Stimulated activated CD4-positive, alpha-beta T cell treated with anti-CD3 and anti-CD28 coated beads, Interleukin-12 subunit alpha, Interleukin-12 subunit beta, amount 100 ng/mL, for 24 hours (primary cell): ENCODE results near the gene PACC1.

Experiments
- DNase-seq, 2 experiments: peaks; one replicate each; pipeline ENCODE4 v3.0.0-alpha.2; 2020; ENCODE audit warnings: low read depth in 2 of 2

The PACC1 gene

DNA sequence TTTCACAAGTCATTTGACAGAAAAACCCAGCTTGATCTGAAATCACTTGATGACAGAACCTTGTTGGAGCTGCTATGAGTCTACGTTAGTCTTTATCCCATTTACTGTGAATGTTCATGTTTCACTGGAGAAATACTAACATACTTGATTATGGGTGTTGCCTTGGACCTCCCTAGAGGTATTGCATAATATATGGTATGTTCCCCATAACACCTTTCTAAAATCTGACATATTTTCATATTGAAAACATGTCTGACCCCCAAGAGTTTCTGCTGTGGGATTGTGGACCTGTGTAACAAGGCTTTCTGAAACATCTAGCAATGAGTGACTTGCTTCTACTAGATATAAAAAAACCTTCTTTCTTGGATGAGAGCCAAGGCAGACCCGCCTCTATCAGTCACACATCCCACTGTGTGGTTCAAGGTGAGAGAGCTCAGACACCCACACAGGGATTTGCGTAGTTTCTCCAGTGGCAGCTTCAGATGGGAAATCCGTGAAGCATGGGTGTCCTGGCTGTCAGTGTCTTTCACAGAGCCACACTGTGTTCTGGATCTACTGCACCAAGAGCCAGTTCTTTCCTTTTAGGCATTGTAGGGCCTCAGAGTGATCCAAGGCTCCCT, 22.6 kb upstream of the PACC1 start:
- DNase-seq, result no peak

DNA sequence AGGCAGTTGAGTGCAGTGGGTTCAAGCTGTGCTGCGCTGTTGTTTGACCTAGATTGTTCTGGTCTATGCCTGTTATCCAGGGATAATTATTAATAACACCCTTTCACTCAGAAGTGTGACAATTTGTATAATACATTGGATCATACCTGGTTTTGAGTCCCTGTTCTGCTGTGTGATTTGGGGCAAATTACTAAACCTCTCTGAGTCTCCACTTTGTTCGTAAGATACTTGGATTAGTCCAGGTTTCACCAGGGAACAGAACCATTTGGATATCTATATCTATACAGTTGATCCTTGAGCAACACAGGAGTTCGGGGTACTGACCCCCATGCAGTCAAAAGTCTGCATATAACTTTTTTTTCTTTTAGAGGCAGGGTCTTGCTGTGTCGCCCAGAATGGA, 20.3 kb upstream of the PACC1 start:
- DNase-seq, result no peak

DNA sequence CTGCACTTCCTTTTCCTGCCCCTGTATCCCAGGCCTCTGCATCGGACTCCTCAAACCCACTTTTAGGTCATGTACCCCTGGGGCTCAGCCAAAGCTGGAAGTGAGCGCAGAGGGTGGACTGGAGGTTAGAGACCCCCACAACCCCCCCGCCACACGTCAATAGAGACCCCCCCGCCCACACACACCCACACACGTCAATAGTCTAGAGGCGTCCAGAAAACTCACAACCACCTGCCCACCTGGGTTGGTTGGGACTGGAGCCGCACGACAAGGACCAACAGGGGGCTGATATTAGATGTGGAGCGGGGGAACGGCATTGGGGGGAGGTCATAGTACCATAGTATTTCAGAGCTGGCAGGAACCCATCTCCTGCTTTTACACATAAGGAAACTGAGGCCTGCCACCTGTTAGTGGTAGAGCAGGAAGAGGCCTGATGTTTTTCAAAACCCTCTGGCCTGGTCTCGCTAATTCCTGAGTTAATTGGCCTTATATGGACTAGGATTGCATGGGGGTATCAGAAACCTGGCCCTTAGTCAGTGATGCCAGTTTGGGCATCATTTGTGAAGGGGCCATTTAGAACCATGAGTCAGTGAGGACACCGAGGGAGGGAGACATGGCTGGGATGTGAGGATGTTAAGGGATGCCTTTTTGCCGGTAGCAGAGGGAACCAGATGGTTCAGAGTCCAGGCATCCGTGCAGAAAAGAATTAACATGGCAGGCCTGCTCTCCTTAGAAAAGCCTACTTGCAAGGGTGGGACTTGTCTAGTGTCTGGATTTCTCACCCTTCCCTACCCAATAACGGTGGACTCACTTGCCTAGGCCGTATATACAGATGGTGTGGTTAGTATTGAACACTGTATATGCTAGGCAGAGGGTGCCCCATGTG, 19.1 kb upstream of the PACC1 start:
- no peak for DNase-seq

DNA sequence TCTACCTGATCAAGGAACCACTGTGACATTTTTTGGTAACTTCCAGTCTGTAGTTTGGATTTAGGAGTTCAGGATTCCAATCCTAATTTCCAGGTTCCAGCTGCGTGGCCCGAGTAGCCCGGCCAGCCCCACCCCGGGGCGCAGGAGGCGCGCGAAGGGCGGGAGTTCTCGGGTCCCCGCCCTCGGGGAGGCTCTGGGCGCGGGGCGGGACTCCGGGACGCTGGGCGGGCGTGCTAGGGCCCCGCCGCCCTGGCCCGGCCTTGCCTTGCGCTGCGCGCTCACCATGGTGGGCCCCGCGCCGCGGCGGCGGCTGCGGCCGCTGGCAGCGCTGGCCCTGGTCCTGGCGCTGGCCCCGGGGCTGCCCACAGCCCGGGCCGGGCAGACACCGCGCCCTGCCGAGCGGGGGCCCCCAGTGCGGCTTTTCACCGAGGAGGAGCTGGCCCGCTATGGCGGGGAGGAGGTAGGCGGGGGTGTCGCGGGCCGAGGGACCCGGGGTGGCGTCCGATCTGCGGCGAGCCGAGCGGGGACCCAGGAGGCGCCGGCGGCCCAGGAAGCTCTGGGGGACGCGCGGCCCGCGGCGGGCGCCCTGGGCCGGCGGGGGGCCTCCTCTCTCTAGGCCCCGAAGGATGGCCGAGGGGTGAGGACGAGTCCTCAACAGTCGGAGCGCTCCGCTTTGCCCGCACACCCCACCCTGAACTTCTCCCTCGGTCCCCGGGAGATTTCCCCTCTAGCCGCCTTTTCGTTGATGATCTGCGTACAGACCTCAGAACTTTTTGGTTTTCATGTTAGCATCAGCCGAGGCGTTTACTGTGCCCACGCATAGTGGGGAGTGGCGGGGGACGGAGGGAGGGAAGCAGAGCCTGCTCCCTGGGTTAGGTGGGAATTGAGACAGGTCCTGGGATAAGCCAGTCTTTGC, 18.2 kb upstream of the PACC1 start, which contains the start of gene NENF:
Gene NENF, plus strand, starts transcription at position 260 of the 916 bp plus-strand sequence. Its CDS starts 24 bp downstream, at position 284.
- peak; percentile 57 to 73 for DNase-seq

DNA sequence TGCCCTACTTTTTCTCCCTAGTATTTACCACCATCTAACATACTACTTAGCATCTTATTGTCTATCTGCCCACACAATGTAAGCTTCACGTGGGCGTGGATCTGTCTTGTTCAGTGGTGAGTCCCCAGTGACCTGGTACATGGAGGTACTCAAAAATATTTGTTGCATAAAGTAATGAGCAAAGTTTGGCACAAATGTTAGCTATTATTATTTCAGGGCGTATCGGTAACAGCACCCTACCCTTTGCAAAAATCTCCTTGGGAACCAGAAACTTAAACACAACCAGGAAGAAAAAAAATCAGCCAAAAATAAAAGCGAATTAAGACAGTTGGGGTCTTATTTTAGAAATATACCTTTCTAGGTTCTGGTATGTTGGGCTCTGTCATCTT, 17.6 kb upstream of the PACC1 start:
- no peak for DNase-seq

DNA sequence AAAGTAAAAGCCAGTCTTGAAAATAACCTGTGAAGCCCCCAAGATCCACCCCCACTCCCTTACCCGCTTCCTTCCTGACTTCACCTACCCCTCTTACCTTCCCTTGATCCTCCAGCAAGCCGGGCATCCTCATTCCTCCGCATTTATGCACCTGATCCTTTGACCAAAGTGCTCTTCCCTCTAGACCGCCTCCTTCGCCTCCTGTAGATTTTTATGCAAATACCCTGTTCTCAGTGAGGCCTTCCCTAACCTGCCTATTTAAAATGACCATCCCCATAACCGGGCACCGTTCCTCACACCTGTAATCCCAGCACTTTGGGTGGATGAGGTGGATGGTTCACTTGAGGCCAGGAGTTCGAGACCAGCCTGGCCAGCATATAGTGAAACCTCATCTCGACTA, 17.0 kb upstream of the PACC1 start:
- no peak for DNase-seq

DNA sequence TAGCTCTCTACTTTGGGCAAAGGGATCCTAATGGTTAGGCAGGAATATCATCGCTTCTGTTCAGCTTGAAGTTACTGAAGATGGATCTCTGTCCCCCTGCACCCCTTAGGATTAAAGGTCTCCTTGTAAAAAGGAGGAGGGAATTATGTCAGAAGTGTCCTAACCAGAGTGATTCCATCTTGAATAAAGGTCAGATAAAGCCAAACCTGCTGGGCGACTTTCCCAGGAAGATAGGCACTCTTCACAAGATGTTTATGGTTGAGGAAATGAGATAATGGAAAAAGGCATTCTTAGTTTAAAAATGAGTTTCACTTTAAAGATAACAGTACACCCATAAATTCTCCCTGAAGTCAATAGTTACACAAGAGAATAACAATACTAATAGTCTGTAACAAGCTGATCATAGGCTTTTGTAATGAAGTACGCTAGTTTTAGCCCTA, 16.3 kb upstream of the PACC1 start:
- DNase-seq, result no peak

DNA sequence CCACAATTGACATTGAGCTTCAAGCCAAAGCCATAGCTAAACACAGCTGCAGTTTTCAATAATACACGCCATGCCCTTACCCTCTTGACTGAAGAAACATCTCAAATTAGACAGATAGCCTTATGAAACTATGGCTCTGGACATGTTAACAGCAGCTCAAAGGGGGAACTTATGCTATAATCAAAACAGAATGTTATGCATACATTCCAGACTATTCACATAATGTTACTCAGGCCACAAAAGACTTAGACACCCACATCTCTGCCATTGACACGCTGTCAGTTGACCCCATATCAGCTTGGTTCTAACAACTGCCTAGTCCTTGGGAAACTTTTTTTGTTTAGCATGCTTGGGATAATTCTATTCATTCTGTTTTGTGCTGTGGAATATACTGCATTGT, 15.7 kb upstream of the PACC1 start:
- no peak for DNase-seq

DNA sequence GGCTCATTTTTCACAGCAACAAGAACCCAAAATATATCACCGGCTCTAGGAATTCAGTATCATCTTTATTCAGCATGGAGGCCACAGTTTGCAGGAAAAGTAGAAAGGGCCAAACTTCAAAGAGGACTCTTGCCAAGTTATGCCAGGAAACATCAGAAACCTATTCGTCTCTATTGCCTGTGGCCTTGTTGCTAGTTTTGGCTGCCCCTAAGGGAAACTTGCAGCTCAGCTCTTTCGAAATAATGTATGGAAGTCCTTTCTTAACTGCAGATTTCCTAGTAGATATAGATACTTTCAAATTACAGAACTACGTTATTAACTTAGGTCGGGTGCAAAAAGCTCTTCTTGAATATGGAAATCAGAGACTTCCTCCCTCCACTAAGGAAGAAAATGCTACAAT, 13.8 kb upstream of the PACC1 start:
- DNase-seq, result no peak

DNA sequence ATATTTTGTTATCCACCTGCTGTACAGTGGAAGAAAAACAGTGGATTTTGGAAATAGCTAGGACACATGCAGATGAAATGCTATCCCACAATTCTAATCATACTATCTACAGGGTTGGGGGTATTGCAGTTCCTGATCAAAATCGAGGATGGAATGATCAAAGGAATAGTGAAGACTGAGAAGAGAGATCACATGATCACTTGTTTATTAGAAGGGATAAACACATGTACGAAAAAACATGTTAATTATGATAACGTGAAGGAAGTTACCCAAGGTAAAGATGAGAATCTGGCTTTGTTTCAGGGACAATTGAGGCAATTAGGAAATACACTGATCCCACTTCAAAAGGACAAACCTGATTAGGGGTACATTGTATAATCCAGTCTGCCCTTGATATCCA, 9.2 kb upstream of the PACC1 start:
- DNase-seq, result no peak

DNA sequence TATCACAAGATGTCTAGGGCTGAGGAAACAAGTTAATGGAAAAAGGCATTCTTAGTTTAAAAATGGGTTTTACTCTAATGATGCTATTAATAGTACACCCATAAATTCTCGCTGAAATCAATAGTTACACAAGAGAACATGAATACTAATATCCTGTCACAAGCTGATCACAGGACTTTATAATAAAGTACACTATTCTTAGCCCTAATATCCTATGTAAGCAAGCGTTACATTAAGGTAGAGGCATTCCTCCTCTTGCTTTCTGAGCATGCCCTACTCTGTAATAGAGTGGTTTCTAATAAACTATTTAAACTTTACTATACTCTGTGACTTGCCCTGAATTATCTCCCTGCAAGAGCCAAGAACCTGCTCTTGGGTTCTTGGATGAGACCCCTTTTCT, 6.5 kb upstream of the PACC1 start:
- no peak for DNase-seq

DNA sequence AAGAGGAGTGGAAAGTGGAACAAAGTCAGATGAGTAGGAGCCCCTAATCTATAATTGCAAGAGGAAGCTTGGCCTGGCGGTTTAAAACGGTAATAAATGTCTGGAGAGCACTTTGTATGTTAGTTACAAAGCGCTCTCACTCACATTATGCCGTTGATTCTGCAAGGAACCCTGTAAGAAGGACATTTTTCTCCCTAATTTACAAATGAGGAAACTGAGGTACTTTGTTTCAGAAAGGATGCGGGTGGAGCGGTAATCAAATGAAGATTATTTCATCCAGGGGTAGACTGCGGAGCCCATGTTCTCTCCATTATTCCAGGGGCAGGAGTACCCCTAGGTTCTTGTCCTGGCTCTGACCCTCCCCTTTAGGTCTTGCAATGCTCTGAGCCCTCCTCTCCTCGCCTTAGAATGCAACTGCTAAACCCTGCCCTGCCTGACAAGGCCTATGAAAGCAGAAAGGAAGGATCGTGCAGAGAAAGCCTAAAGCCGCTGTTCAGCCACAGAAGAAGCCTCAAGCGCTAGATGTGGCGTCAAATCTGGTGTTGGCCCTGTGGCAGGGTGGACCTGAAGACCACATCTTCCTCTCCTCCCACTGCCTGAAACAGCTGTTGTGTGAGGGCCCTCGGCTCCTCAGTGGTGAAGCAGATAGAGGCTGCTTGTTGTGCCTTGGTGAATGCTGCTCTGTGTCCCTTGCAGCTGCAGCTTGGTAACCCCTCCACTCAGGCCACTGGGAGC, 588 bp upstream of the PACC1 start:
- no peak for DNase-seq

DNA sequence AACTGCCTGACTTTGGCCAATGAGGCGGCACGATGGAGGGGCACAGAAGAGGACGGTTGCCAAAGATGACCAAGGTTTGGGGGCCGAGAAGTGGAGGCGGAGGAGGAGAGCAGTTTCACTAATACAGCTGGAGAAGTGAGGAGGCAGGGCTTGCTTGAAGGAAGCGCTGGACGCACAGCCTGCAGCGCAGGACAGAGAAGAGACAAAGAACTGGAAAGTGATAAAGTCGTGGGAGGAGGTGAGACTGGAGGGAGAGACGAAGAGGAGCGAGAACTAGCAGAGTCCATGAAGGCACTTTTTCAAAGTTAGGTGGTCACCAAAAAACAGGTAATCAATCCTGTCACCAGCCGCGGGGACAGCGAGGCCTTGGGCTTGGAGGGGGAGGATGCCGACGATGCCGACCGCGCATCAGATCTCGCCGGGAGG, 771 bp downstream of the PACC1 start:
- no peak for DNase-seq

DNA sequence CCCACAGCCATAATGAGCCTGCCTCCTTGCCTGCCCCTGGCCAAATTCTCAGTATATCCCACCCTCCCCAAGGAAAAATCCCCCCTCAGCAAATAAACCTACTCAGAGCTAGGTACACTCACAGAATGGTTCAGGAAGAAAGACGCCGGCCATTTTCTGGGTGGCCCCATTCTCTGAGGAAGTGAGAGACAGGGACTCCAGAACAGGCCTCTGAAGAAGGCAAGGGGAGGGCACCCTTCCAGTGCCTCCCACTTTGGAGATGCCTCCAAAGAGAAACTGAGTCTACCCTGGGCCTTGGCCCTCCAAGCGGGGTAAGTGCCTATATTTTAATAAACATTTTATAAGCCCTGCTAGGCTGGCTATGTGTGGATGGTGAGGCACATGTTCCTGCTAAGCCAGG, 2.3 kb downstream of the PACC1 start:
- DNase-seq, result no peak

DNA sequence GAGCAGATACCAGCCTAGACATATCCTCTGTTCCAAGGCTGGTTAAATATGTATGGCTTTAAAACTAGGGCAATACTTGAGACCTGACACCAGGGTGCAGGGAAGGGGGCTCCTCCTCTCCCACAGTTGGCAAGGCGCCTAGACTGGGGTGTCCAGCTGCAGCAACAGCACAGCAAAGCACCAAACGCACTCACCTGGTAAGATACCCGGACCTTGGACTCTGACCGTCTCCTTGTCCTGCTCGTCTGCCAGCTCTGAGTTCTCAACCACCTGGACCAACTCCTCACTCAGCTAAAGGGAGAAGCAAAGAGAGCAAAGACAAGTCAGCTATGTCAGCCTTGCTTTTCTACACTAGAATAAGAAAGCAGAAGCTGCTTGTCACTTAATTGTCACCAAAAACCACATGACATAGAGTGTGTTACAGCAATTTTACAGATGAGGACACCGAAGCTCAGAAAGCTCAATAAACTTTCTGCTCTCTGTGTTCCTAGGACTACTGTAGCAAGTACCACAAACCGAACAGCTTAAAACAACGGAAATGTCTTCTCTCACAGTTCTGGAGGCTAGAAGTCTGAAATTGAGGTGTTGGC, 4.4 kb downstream of the PACC1 start:
- DNase-seq, result no peak

DNA sequence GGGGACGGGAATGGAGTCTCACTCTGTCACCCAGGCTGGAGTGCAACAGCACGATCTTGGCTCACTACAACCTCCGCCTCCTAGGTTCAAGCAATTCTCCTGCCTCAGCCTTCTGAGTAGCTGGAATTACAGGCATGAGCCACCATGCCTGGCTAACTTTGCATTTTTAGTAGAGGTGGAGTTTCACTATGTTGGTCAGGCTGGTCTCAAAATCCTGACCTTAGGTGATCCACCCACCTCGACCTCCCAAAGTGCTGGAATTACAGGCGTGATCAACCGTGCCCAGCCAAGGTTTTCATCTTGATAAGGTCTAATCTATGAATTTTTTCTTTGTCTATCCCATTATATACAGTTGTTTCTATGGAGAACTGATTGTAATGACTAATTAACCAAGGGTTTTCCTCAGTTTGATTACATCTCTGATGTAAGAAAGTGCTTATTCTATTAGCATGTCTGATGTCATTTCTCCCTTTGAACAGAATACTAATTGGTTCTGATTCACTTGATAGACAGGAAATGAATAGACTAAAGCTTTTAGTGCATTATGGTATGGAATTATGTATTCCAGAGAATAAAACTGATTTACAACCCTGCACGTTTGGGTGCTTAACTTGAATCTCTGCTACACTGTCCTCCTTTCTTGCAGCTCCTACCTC, 11.9 kb downstream of the PACC1 start:
- no peak for DNase-seq

DNA sequence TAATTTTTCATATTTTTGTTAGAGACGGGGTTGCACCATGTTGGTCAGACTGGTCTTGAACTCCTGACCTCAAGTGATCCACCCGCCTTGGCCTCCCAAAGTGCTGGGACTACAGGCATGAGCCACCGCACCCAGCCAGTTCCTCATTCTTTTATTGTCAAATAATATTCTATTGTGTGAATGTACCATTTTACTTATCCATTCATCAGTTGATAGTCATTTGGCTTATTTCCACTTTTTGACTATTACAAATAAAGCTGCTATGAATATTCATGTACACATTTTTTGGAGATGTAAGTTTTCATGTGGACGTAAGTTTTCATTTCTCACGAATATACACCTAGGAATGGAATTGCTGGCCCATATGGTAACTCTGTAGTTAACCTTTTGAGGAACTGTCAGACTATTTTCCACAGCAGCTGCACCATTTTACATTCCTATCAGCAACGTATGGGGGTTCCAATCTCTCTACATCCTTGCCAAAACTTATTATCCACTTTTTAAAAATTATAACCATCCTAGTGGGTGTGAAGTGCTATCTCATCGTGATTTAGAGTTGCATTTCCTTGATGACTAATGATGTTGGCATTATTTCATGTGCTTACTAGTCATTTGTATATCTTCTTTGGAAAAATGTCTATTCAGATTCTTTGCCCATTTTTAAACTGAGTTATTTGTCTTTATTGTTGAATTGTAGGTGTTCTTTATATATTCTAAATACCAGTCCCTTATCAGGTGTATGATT, 12.7 kb downstream of the PACC1 start:
- DNase-seq, result no peak

DNA sequence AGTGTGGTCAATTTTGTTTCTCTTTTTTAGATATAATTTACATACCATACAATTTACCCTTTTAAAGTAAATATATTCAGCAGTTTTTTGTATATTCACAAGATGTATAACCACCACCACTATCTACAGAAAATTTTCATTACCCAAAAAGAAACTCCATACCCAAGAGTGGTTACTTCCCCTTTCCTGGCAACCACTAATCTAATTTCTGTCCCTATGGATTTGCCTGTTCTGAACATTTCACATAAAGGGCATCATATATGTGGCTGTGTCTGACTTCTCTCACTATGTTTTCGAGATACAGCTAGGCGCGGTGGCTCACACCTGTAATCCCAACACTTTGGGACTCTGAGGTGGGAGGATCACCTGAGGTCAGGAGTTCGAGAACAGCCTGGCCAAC, 13.6 kb downstream of the PACC1 start:
- no peak for DNase-seq

DNA sequence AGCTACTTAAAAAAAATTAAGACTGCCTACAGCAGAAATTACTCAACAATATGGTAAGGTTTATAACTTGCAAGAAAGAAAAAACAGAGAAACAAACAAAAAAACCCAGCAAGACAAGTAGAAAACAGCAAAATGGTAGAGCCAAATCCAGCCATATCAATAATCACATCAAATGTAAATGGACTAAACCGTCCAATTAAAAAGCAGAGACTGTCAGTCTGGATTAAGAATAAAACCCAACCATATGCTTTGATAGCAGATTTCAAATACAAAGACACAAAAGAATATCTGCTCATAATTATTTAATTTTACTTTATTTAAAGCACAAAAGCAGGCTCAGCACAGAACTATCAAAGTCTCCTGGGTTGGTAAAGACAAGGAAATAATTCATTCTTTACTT, 17.5 kb downstream of the PACC1 start:
- DNase-seq, result no peak

DNA sequence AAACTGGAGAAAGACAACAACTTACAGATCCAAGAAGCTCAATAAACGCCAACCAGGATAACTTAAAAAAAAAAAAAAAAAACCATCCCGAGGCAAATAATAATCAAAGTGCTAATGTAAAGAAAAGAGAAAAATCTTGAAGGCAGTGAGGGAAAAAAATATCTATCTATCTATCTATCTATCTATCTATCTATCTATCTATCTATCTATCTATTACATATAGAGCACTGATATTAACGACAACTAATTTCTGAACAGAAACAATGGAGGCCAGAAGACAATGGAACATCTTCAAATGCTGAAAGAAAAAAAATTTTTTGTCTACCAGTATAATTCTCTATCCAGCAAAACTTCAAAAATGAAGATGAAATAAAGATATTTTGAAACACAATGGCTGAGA, 18.0 kb downstream of the PACC1 start:
- DNase-seq, result no peak
